Stimulated activated memory B cell treated with anti-CD40 and anti-IgM and Interleukin-4, amounts not matched to agents 10 μg/mL and 1 μg/mL and 100 μg/mL, for 72 hours (primary cell): ENCODE measurements around the gene CTSV.
A peak's percentile ranks its signal among the peaks of the same experiment; 100 is the strongest.
"Not testable (repeated sequence)": the region's sequence is repeated elsewhere in the genome, so short reads cannot be mapped to it uniquely, and the experiment has no call there.

Experiments
- ATAC-seq: fragments of 150-1000 bp; cut with Tn5 transposase; 2 replicates; pipeline ENCODE4 v1.10.0; 2021
- H3K27ac Mint-ChIP-seq: one replicate; pipeline ENCODE4 v1.8.0; 2022; ENCODE audit warnings: mild to moderate bottlenecking, mixed read lengths
- H3K27me3 Mint-ChIP-seq: one replicate; pipeline ENCODE4 v1.8.0; 2022; ENCODE audit warnings: mixed read lengths
- H3K36me3 Mint-ChIP-seq: one replicate; pipeline ENCODE4 v1.8.0; 2022; ENCODE audit warnings: mixed read lengths
- H3K4me1 Mint-ChIP-seq: one replicate; pipeline ENCODE4 v1.8.0; 2022; ENCODE audit warnings: mixed read lengths
- H3K4me3 Mint-ChIP-seq: one replicate; pipeline ENCODE4 v1.8.0; 2022; ENCODE audit warnings: mild to moderate bottlenecking, moderate library complexity, mixed read lengths
- H3K9me3 Mint-ChIP-seq: one replicate; pipeline ENCODE4 v1.8.0; 2022; ENCODE audit warnings: mixed read lengths

The CTSV gene

GRCh38 chr9:97038611-97039513 is at the start of gene CTSV:
TSS of gene CTSV (minus strand) at chr9:97039142. CDS start at chr9:97038043, 1,099 bp downstream.
- Mint-ChIP-seq H3K9me3 (peaks cover 2% of the 10 kb centered on the region), H3K4me1 (peaks cover 10% of the 10 kb centered on the region), H3K27me3 (peaks cover 35% of the 10 kb centered on the region)

GRCh38 chr9:97087668-97088215 is 48.8 kb upstream of the CTSV start:
- H3K4me1 Mint-ChIP-seq, ATAC-seq, H3K27ac Mint-ChIP-seq, H3K36me3 Mint-ChIP-seq, H3K9me3 Mint-ChIP-seq, H3K4me3 Mint-ChIP-seq: not testable (repeated sequence)
- peaks cover 28% of the 10 kb centered on the region for H3K27me3 Mint-ChIP-seq

More at GRCh38 chr9:97038611-97039513, at the start of gene CTSV:
- Mint-ChIP-seq H3K36me3 (no peaks in the 10 kb centered on the region), H3K4me3 (peak within 1 kb of the TSS; percentile 87), H3K27ac (peak within 1 kb of the TSS; percentile 29)
- peak; percentile 96 for ATAC-seq

- H3K27ac Mint-ChIP-seq, H3K36me3 Mint-ChIP-seq, ATAC-seq, H3K4me1 Mint-ChIP-seq, H3K4me3 Mint-ChIP-seq, H3K9me3 Mint-ChIP-seq: not testable (repeated sequence)
- H3K27me3 Mint-ChIP-seq, result peaks cover 20% of the 10 kb centered on the region
Observed at GRCh38 chr9:97084562-97084991, 45.6 kb upstream of the CTSV start.

GRCh38 chr9:97078362-97078761 is 39.4 kb upstream of the CTSV start:
- Mint-ChIP-seq H3K27me3 (peaks cover 44% of the 10 kb centered on the region), H3K27ac (no peak overlapping the region), H3K4me1 (no peaks in the 10 kb centered on the region), H3K36me3 (no peaks in the 10 kb centered on the region), H3K9me3 (no peaks in the 10 kb centered on the region), H3K4me3 (no peak overlapping the region)
- ATAC-seq, result no peak

GRCh38 chr9:97077452-97078295 is 38.7 kb upstream of the CTSV start:
- no peak for ATAC-seq
- H3K27me3 Mint-ChIP-seq, result peaks cover 51% of the 10 kb centered on the region
- no peak overlapping the region for H3K27ac Mint-ChIP-seq
- H3K36me3 Mint-ChIP-seq, result no peaks in the 10 kb centered on the region
- H3K4me1 Mint-ChIP-seq, result no peaks in the 10 kb centered on the region
- no peaks in the 10 kb centered on the region for H3K9me3 Mint-ChIP-seq
- no peak overlapping the region for H3K4me3 Mint-ChIP-seq

- not testable (repeated sequence) for H3K36me3 Mint-ChIP-seq, H3K27ac Mint-ChIP-seq, H3K4me1 Mint-ChIP-seq, H3K4me3 Mint-ChIP-seq, H3K9me3 Mint-ChIP-seq
- H3K27me3 Mint-ChIP-seq, result peaks cover 59% of the 10 kb centered on the region
- ATAC-seq, result peak; percentile 34
Observed at GRCh38 chr9:97076731-97077451, 37.9 kb upstream of the CTSV start.

- H3K4me1 Mint-ChIP-seq, result no peaks in the 10 kb centered on the region
- H3K4me3 Mint-ChIP-seq, result no peak overlapping the region
- H3K27me3 Mint-ChIP-seq, result peaks cover 64% of the 10 kb centered on the region
- H3K36me3 Mint-ChIP-seq, result no peaks in the 10 kb centered on the region
- H3K27ac Mint-ChIP-seq, result no peak overlapping the region
- no peaks in the 10 kb centered on the region for H3K9me3 Mint-ChIP-seq
- ATAC-seq, result no peak
Observed at GRCh38 chr9:97076238-97076637, 37.3 kb upstream of the CTSV start.

GRCh38 chr9:97075289-97075985 is 36.5 kb upstream of the CTSV start:
- no peak for ATAC-seq
- H3K36me3 Mint-ChIP-seq, result no peaks in the 10 kb centered on the region
- peaks cover 64% of the 10 kb centered on the region for H3K27me3 Mint-ChIP-seq
- no peak overlapping the region for H3K4me3 Mint-ChIP-seq
- H3K9me3 Mint-ChIP-seq, result no peaks in the 10 kb centered on the region
- H3K27ac Mint-ChIP-seq, result no peak overlapping the region
- no peaks in the 10 kb centered on the region for H3K4me1 Mint-ChIP-seq

- Mint-ChIP-seq H3K27me3 (peaks cover 64% of the 10 kb centered on the region), H3K4me1 (no peaks in the 10 kb centered on the region), H3K36me3 (no peaks in the 10 kb centered on the region), H3K27ac (no peak overlapping the region), H3K9me3 (no peaks in the 10 kb centered on the region), H3K4me3 (no peak overlapping the region)
- no peak for ATAC-seq
Observed at GRCh38 chr9:97073506-97073905, 34.6 kb upstream of the CTSV start.

GRCh38 chr9:97072285-97072776 is 33.4 kb upstream of the CTSV start:
- Mint-ChIP-seq H3K27ac (no peak overlapping the region), H3K4me1 (no peaks in the 10 kb centered on the region), H3K36me3 (no peaks in the 10 kb centered on the region), H3K4me3 (no peak overlapping the region), H3K27me3 (peaks cover 54% of the 10 kb centered on the region), H3K9me3 (no peaks in the 10 kb centered on the region)
- ATAC-seq, result no peak

GRCh38 chr9:97070325-97070724 is 31.4 kb upstream of the CTSV start:
- H3K4me3 Mint-ChIP-seq, ATAC-seq, H3K36me3 Mint-ChIP-seq: not testable (repeated sequence)

GRCh38 chr9:97067490-97067889 is 28.5 kb upstream of the CTSV start:
- no peak overlapping the region for H3K27ac Mint-ChIP-seq
- H3K9me3 Mint-ChIP-seq, result peaks cover 12% of the 10 kb centered on the region
- no peaks in the 10 kb centered on the region for H3K4me1 Mint-ChIP-seq
- H3K27me3 Mint-ChIP-seq, result peaks cover 30% of the 10 kb centered on the region
- no peak overlapping the region for H3K4me3 Mint-ChIP-seq
- no peaks in the 10 kb centered on the region for H3K36me3 Mint-ChIP-seq
- ATAC-seq, result no peak

More at GRCh38 chr9:97070325-97070724, 31.4 kb upstream of the CTSV start:
- not testable (repeated sequence) for H3K4me1 Mint-ChIP-seq, H3K27ac Mint-ChIP-seq
- Mint-ChIP-seq H3K9me3 (peaks cover 11% of the 10 kb centered on the region), H3K27me3 (peaks cover 50% of the 10 kb centered on the region)

- Mint-ChIP-seq H3K4me3 (no peak overlapping the region), H3K27ac (no peak overlapping the region)
Observed at GRCh38 chr9:97064176-97064575, 25.2 kb upstream of the CTSV start.

GRCh38 chr9:97060796-97061195 is 21.9 kb upstream of the CTSV start:
- peaks cover 3% of the 10 kb centered on the region for H3K9me3 Mint-ChIP-seq
- ATAC-seq, result no peak
- no peaks in the 10 kb centered on the region for H3K36me3 Mint-ChIP-seq
- no peak overlapping the region for H3K4me3 Mint-ChIP-seq
- H3K27me3 Mint-ChIP-seq, result peaks cover 23% of the 10 kb centered on the region
- H3K4me1 Mint-ChIP-seq, result no peaks in the 10 kb centered on the region
- H3K27ac Mint-ChIP-seq, result no peak overlapping the region

More at GRCh38 chr9:97064176-97064575, 25.2 kb upstream of the CTSV start:
- Mint-ChIP-seq H3K9me3 (peaks cover 12% of the 10 kb centered on the region), H3K4me1 (no peaks in the 10 kb centered on the region), H3K27me3 (peaks cover 27% of the 10 kb centered on the region), H3K36me3 (no peaks in the 10 kb centered on the region)
- no peak for ATAC-seq
